ENCODE measurements around the gene CCDC24.
A peak's percentile ranks its signal among the peaks of the same experiment; 100 is the strongest.

CCDC24 gene

GRCh38 chr1:44002606-44003157, 11.3 kb downstream of the CCDC24 start:
- TF ChIP-seq, protein P1, sequence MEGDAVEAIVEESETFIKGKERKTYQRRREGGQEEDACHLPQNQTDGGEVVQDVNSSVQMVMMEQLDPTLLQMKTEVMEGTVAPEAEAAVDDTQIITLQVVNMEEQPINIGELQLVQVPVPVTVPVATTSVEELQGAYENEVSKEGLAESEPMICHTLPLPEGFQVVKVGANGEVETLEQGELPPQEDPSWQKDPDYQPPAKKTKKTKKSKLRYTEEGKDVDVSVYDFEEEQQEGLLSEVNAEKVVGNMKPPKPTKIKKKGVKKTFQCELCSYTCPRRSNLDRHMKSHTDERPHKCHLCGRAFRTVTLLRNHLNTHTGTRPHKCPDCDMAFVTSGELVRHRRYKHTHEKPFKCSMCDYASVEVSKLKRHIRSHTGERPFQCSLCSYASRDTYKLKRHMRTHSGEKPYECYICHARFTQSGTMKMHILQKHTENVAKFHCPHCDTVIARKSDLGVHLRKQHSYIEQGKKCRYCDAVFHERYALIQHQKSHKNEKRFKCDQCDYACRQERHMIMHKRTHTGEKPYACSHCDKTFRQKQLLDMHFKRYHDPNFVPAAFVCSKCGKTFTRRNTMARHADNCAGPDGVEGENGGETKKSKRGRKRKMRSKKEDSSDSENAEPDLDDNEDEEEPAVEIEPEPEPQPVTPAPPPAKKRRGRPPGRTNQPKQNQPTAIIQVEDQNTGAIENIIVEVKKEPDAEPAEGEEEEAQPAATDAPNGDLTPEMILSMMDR (IDR thresholded peaks at IDR 0.05; ENCODE audit: low read depth, low read length): peak; percentile 46
- in situ Hi-C loops (cut with HindIII; ENCODE audit: low sequenced_read_pairs): no loop called here
- no peak overlapping the region for H3K4me3 ChIP-seq (ENCODE audit: low read depth, low read length)
- DNase-seq (ENCODE audit: low read depth, low spot score): no peak

GRCh38 chr1:44008259-44008658, 16.9 kb downstream of the CCDC24 start:
- TF ChIP-seq, protein P1 (IDR thresholded peaks at IDR 0.05; ENCODE audit: low read depth, low read length): no peak
- H3K4me3 ChIP-seq (ENCODE audit: low read depth, low read length): no peak overlapping the region
- DNase-seq (ENCODE audit: low read depth, low spot score): no peak
- in situ Hi-C loops (cut with HindIII; ENCODE audit: low sequenced_read_pairs): no loop called here

DNA sequence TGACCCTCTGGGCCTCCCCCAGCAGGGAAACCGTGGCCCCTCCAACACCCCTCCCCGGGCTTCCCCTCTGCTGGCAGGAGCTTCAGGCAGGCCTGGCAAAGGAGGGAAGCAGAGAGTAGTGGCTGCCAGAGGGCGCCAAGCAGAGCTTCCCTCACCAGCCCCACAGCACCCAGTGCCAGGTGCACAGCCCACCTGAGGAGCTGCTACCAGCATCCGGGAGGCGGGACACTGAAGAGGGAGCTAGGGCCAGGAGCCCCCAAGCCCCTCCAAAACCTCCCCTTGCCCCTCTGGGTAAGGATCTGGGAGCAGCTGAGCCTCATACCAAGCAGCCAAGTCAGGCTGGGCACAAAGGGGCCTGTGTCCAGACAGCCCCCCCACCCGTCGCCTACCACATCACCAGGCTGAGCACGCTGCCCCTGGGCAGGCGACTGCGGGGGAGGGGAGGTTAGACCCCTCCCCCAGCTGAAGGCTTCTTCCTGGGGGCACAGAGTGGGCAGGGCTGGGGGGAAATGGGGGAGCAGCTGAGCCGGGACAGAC, 19.6 kb downstream of the CCDC24 start:
- no peak overlapping the region for H3K4me3 ChIP-seq (ENCODE audit: low read depth, low read length)
- DNase-seq (ENCODE audit: low read depth, low spot score): no peak
- in situ Hi-C loops (cut with HindIII; ENCODE audit: low sequenced_read_pairs): no loop called here
- TF ChIP-seq, protein P1 (IDR thresholded peaks at IDR 0.05; ENCODE audit: low read depth, low read length): no peak

DNA sequence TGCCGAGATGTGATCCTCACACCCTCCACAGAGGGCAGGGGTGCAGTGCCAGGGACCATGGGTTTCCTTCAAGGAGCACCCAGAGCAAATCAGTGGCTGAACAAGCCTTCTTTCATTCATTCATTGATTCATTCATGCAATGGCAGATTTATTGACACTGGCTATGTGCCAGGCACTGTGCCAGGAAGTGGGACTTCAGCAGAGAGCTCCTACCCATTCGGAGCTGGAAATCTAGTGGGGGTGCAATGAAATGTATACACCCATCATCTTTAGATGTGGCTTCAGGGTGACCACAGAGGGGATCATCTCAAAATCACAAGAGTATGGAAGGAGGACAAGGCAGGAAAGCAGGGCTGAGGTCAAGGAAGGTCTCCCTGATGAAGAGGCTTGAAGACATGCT, 21.0 kb downstream of the CCDC24 start:
- in situ Hi-C loops (cut with HindIII; ENCODE audit: low sequenced_read_pairs): no loop called here
- TF ChIP-seq, protein P1 (IDR thresholded peaks at IDR 0.05; ENCODE audit: low read depth, low read length): no peak
- no peak for DNase-seq (ENCODE audit: low read depth, low spot score)
- H3K4me3 ChIP-seq (ENCODE audit: low read depth, low read length): no peak overlapping the region

DNA sequence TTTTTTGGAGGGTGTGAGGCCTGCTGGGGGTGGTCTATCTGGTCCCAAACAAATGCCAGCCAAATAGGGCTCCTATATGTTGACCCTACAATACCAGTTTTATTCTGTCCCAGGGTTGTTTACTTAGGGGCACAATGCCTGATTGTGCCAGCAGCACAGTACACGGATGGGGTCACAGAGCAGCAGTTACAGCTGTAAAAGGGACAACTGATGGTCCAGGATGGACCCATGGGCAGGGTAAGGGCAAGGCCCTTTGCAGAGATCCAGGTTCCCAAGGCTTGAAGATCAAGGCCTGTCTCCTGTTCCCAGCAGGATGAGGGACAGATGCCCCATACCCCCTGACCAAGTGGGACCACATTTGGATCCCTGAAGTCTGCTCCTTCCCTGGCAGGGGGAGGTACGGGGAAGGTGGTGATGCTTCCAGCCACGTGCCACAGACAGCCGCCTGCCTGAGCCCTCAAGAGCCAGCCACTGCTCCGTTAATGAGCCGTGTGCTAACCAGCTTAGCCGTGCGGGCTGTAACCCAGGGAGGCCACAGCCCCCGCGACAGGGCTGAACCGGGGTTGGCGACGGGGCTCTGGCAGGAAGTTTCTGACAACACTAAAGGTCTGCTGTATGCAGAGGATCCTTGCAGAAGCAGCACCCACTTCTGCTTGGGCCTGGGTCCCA, 21.7 kb downstream of the CCDC24 start:
- TF ChIP-seq, protein P1 (IDR thresholded peaks at IDR 0.05; ENCODE audit: low read depth, low read length): no peak
- no peak for DNase-seq (ENCODE audit: low read depth, low spot score)
- in situ Hi-C loops (cut with HindIII; ENCODE audit: low sequenced_read_pairs): no loop called here
- no peak overlapping the region for H3K4me3 ChIP-seq (ENCODE audit: low read depth, low read length)

- no peak overlapping the region for H3K4me3 ChIP-seq (ENCODE audit: low read depth, low read length)
- TF ChIP-seq, protein P1 (IDR thresholded peaks at IDR 0.05; ENCODE audit: low read depth, low read length): no peak
- in situ Hi-C loops (cut with HindIII; ENCODE audit: low sequenced_read_pairs): no loop called here
- no peak for DNase-seq (ENCODE audit: low read depth, low spot score)
These were observed 22.6 kb downstream of the CCDC24 start for GRCh38 chr1:44013949-44014348.
